ENCODE measurements around the gene SELENOS. TPM values are rescaled to one million over a fixed set of nuclear protein-coding genes. Genes with fewer than 3 reads are reported as not detected.

SELENOS gene
- total RNA-seq, 1 donor from 2014 or later: 84.8 TPM

DNA sequence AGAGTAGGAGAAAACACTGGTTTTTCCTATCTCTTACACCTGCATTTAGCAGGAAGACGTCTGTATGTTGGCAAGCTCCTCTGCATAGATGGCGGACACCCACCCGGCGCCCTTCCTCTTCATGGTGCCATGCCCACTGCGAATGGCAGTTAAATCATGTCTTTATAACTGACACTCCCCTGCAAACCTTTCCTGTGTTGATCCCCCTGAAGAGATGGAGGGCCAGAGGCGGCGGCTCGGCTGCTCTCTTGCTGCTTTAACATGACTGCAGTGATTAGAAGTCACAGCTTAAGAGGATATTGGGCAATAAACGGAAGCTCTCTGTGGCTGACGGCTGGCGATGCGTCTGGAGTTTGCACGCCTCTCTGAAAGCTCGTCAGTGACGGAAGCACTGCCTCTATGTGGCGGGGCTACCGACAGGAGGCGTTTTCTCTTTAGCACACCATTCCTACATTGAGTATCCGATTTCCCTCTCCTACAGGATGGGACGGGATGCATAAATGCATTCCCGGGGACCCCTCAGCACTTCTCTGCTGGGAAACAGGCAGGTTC is 43.3 kb upstream of the SELENOS start:
- no peak overlapping the region for H3K27ac Mint-ChIP-seq (ENCODE audit: unreplicated experiment)
- H3K36me3 Mint-ChIP-seq (ENCODE audit: low read depth): no peaks in the 10 kb centered on the region
- no peaks in the 10 kb centered on the region for H3K4me1 Mint-ChIP-seq (ENCODE audit: low read depth)
- TF ChIP-seq, protein P1, sequence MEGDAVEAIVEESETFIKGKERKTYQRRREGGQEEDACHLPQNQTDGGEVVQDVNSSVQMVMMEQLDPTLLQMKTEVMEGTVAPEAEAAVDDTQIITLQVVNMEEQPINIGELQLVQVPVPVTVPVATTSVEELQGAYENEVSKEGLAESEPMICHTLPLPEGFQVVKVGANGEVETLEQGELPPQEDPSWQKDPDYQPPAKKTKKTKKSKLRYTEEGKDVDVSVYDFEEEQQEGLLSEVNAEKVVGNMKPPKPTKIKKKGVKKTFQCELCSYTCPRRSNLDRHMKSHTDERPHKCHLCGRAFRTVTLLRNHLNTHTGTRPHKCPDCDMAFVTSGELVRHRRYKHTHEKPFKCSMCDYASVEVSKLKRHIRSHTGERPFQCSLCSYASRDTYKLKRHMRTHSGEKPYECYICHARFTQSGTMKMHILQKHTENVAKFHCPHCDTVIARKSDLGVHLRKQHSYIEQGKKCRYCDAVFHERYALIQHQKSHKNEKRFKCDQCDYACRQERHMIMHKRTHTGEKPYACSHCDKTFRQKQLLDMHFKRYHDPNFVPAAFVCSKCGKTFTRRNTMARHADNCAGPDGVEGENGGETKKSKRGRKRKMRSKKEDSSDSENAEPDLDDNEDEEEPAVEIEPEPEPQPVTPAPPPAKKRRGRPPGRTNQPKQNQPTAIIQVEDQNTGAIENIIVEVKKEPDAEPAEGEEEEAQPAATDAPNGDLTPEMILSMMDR (IDR thresholded peaks at IDR 0.05): peak; percentile 44
- no peaks in the 10 kb centered on the region for H3K9me3 Mint-ChIP-seq (ENCODE audit: low read depth)
- H3K4me3 Mint-ChIP-seq (ENCODE audit: unreplicated experiment): no peak overlapping the region
- peaks cover 27% of the 10 kb centered on the region for H3K27me3 Mint-ChIP-seq (ENCODE audit: low read depth)
- no peak for DNase-seq (ENCODE audit: low spot score)

GRCh38 chr15:101318839-101319238 is 41.6 kb upstream of the SELENOS start:
- no peak for DNase-seq (ENCODE audit: low spot score)
- Mint-ChIP-seq H3K4me1 (ENCODE audit: low read depth) (no peaks in the 10 kb centered on the region), H3K36me3 (ENCODE audit: low read depth) (no peaks in the 10 kb centered on the region), H3K27me3 (ENCODE audit: low read depth) (peaks cover 30% of the 10 kb centered on the region), H3K9me3 (ENCODE audit: low read depth) (no peaks in the 10 kb centered on the region), H3K27ac (ENCODE audit: unreplicated experiment) (no peak overlapping the region), H3K4me3 (ENCODE audit: unreplicated experiment) (no peak overlapping the region)
- TF ChIP-seq, protein P1 (IDR thresholded peaks at IDR 0.05): no peak

GRCh38 chr15:101318147-101318819 is 41.0 kb upstream of the SELENOS start:
- Mint-ChIP-seq H3K27ac (ENCODE audit: unreplicated experiment) (no peak overlapping the region), H3K36me3 (ENCODE audit: low read depth) (no peaks in the 10 kb centered on the region), H3K4me1 (ENCODE audit: low read depth) (no peaks in the 10 kb centered on the region), H3K27me3 (ENCODE audit: low read depth) (peaks cover 31% of the 10 kb centered on the region), H3K4me3 (ENCODE audit: unreplicated experiment) (no peak overlapping the region), H3K9me3 (ENCODE audit: low read depth) (no peaks in the 10 kb centered on the region)
- TF ChIP-seq, protein P1 (IDR thresholded peaks at IDR 0.05): no peak
- DNase-seq (ENCODE audit: low spot score): no peak

DNA sequence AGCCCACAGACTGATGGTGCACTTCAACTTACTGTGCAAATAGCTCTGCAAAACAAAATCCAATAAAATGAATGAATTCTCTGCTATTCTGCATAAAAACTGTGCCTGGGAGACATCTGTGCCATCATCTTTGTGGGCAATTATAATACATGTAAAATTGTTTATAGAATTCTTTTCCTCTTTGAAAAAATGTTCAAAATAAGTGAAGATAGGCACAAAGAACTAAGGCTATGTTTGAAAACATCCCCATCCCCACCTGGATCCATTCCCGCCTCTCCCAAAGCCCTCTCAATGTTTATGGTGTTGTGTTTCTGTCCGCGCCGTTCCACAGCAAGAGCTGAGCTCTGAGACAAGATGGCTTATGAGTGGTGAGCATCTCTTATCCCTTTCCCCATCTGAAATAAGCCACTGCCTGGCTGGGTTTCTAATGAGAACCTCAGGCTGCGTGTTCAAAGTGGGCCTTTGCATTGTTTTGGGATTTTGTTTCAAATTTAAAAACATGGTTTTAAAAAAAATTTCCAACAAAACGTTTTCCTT is 40.1 kb upstream of the SELENOS start:
- H3K27me3 Mint-ChIP-seq (ENCODE audit: low read depth): peaks cover 31% of the 10 kb centered on the region
- H3K4me3 Mint-ChIP-seq (ENCODE audit: unreplicated experiment): no peak overlapping the region
- H3K27ac Mint-ChIP-seq (ENCODE audit: unreplicated experiment): no peak overlapping the region
- H3K36me3 Mint-ChIP-seq (ENCODE audit: low read depth): no peaks in the 10 kb centered on the region
- TF ChIP-seq, protein P1 (IDR thresholded peaks at IDR 0.05): no peak
- no peak for DNase-seq (ENCODE audit: low spot score)
- no peaks in the 10 kb centered on the region for H3K9me3 Mint-ChIP-seq (ENCODE audit: low read depth)
- H3K4me1 Mint-ChIP-seq (ENCODE audit: low read depth): no peaks in the 10 kb centered on the region

DNA sequence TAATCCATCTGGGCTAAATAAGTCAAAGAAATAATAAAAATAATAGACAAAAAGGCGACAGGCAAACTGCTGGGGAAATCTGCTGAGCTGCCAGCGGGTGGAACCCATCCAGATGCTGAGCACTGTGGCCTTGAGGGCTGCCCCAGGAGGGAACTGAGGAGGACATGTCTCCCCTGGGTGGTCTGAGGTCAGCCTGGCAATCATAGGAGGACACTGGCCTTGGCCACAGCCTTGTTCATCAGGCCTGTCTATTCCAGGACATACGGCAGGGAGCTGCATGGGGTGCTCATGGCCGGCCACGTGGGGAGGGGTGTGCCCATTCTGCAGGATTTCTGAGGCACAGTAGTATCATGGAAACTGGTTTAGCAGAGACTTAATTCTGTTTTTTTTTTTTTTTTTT is 39.2 kb upstream of the SELENOS start:
- H3K9me3 Mint-ChIP-seq (ENCODE audit: low read depth): no peaks in the 10 kb centered on the region
- TF ChIP-seq, protein P1 (IDR thresholded peaks at IDR 0.05): no peak
- no peaks in the 10 kb centered on the region for H3K4me1 Mint-ChIP-seq (ENCODE audit: low read depth)
- DNase-seq (ENCODE audit: low spot score): no peak
- H3K27ac Mint-ChIP-seq (ENCODE audit: unreplicated experiment): no peak overlapping the region
- no peak overlapping the region for H3K4me3 Mint-ChIP-seq (ENCODE audit: unreplicated experiment)
- H3K36me3 Mint-ChIP-seq (ENCODE audit: low read depth): no peaks in the 10 kb centered on the region
- H3K27me3 Mint-ChIP-seq (ENCODE audit: low read depth): peaks cover 25% of the 10 kb centered on the region

Measured in chondrocyte (in vitro differentiated cells).